ENCODE data around the gene EN2. TPM values are rescaled to one million over a fixed set of nuclear protein-coding genes. Genes with fewer than 3 reads are reported as not detected.

EN2 gene
- total RNA-seq, 2 experiments from 2014 or later, result not detected

DNA sequence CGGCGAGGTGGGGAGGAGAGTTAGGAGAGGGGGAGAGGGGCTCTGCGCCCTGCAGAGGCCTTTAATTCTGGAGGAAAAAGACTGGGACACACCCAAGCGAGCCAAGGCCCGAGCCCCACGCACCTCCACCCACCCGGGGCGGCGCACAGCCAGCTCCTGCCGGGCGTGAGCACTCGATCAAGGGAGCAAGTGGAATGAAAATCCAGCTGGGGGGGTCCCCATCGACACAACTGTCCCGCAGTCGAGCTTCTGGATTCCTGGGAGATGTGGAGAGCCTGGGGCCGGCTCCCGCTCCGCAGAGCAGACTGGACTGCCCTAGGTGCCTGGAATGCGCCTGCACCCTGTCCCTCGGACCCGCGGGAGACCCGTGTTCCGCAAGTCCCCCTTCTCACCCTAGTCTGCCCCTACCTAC is 7.4 kb upstream of the EN2 start:
- Histone ChIP-seq H3K9me3 (ENCODE audit: low read length) (no peaks in the 10 kb centered on the region), H2AFZ (ENCODE audit: low read length) (no peak overlapping the region), H3K9me2 (ENCODE audit: insufficient read depth, low read length) (no peaks in the 10 kb centered on the region), H3K36me3 (ENCODE audit: insufficient read depth, low read length) (no peaks in the 10 kb centered on the region), H3K4me2 (ENCODE audit: low read length) (no peak overlapping the region), H3K79me2 (ENCODE audit: insufficient read depth, low read depth, low read length) (no peaks in the 10 kb centered on the region), H3K27ac (ENCODE audit: low read depth, low read length, poor library complexity, severe bottlenecking) (no peak overlapping the region), H3K4me3 (ENCODE audit: low read depth, low read length, poor library complexity, severe bottlenecking) (no peak overlapping the region), H3K4me1 (ENCODE audit: insufficient read depth, low read length, poor library complexity, severe bottlenecking) (no peaks in the 10 kb centered on the region), H4K20me1 (ENCODE audit: insufficient read depth, low read length) (no peaks in the 10 kb centered on the region)
- ChIA-PET POLR2A (no interaction called here), CTCF (ENCODE audit: unreplicated experiment) (no interaction called here)
- no peak for DNase-seq (ENCODE audit: low spot score)
- no TSS peak for BruUV-seq (replicated peaks)
- intact Hi-C loops (cut with micrococcal nuclease; ENCODE audit: unreplicated experiment), result no loop called here
- TF ChIP-seq CTCF (conservative IDR thresholded peaks at IDR 0.05; ENCODE audit: low read length) (no peak), EZH2phosphoT487 (IDR thresholded peaks at IDR 0.05; ENCODE audit: borderline replicate concordance, low read depth, low read length) (no peak)

- CTCF ChIA-PET (ENCODE audit: unreplicated experiment), result no interaction called here
- no peaks in the 10 kb centered on the region for H3K4me1 ChIP-seq (ENCODE audit: insufficient read depth, low read length, poor library complexity, severe bottlenecking)
- TF ChIP-seq CTCF (conservative IDR thresholded peaks at IDR 0.05; ENCODE audit: low read length), result no peak
- TF ChIP-seq EZH2phosphoT487 (IDR thresholded peaks at IDR 0.05; ENCODE audit: borderline replicate concordance, low read depth, low read length), result no peak
- no peak overlapping the region for H3K27ac ChIP-seq (ENCODE audit: low read depth, low read length, poor library complexity, severe bottlenecking)
- POLR2A ChIA-PET, result interaction anchor here (0.9 kb wide), 1 partner anchor 11 kb away, joined by 3 read pairs; no protein-coding TSS in a partner anchor
- H2AFZ ChIP-seq (ENCODE audit: low read length), result no peak overlapping the region
- no peaks in the 10 kb centered on the region for H3K36me3 ChIP-seq (ENCODE audit: insufficient read depth, low read length)
- no peaks in the 10 kb centered on the region for H3K9me2 ChIP-seq (ENCODE audit: insufficient read depth, low read length)
- no TSS peak for BruUV-seq (replicated peaks)
- intact Hi-C loops (cut with micrococcal nuclease; ENCODE audit: unreplicated experiment), result no loop called here
- H3K9me3 ChIP-seq (ENCODE audit: low read length), result no peaks in the 10 kb centered on the region
- no peak for DNase-seq (ENCODE audit: low spot score)
- H3K79me2 ChIP-seq (ENCODE audit: insufficient read depth, low read depth, low read length), result no peaks in the 10 kb centered on the region
- H4K20me1 ChIP-seq (ENCODE audit: insufficient read depth, low read length), result no peaks in the 10 kb centered on the region
- no peak overlapping the region for H3K4me2 ChIP-seq (ENCODE audit: low read length)
- H3K4me3 ChIP-seq (ENCODE audit: low read depth, low read length, poor library complexity, severe bottlenecking), result no peak overlapping the region
Observed at GRCh38 chr7:155450970-155451801, 6.7 kb upstream of the EN2 start.

DNA sequence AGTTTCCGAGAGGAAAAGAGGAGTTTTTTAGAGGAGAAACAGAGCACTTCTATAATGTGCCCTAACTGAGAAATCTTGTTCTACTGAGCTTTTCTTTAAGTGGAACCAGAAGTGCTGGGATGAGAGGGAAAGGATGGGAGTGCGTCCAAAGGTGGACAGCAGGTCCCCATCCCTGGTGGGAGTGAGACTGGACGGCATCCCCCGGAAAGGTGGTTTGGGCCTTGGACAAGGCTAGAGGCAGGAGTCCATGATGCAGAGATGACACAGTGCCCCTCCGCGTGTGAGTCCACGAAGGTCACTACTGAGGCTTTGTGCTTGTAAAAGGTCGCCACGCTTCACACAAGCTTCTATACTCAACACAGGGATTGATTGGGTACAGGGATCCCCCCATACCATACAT is 6.1 kb upstream of the EN2 start:
- no peaks in the 10 kb centered on the region for H3K9me3 ChIP-seq (ENCODE audit: low read length)
- no peak overlapping the region for H3K27ac ChIP-seq (ENCODE audit: low read depth, low read length, poor library complexity, severe bottlenecking)
- POLR2A ChIA-PET, result interaction anchor here (0.9 kb wide), 1 partner anchor 11 kb away, joined by 3 read pairs; no protein-coding TSS in a partner anchor
- no peak overlapping the region for H3K4me2 ChIP-seq (ENCODE audit: low read length)
- no peaks in the 10 kb centered on the region for H4K20me1 ChIP-seq (ENCODE audit: insufficient read depth, low read length)
- H3K4me1 ChIP-seq (ENCODE audit: insufficient read depth, low read length, poor library complexity, severe bottlenecking), result no peaks in the 10 kb centered on the region
- no peak overlapping the region for H3K4me3 ChIP-seq (ENCODE audit: low read depth, low read length, poor library complexity, severe bottlenecking)
- TF ChIP-seq EZH2phosphoT487 (IDR thresholded peaks at IDR 0.05; ENCODE audit: borderline replicate concordance, low read depth, low read length) (no peak), CTCF (conservative IDR thresholded peaks at IDR 0.05; ENCODE audit: low read length) (no peak)
- H3K36me3 ChIP-seq (ENCODE audit: insufficient read depth, low read length), result no peaks in the 10 kb centered on the region
- no peaks in the 10 kb centered on the region for H3K9me2 ChIP-seq (ENCODE audit: insufficient read depth, low read length)
- intact Hi-C loops (cut with micrococcal nuclease; ENCODE audit: unreplicated experiment), result no loop called here
- no TSS peak for BruUV-seq (replicated peaks)
- no peak overlapping the region for H2AFZ ChIP-seq (ENCODE audit: low read length)
- CTCF ChIA-PET (ENCODE audit: unreplicated experiment), result no interaction called here
- H3K79me2 ChIP-seq (ENCODE audit: insufficient read depth, low read depth, low read length), result no peaks in the 10 kb centered on the region
- DNase-seq (ENCODE audit: low spot score), result no peak

All from OCI-LY7 (cell line).